Calu3 (cell line): Measurements from ENCODE around the gene UBE2A. TPM values are rescaled to one million over a fixed set of nuclear protein-coding genes. Genes with fewer than 3 reads are reported as not detected.
A peak's percentile ranks its signal among the peaks of the same experiment; 100 is the strongest.

Experiments
- BruUV-seq: library from RNA; stranded (reverse); fragments of 400-500 nt; replicated peaks from 2 replicates; lab custom pipeline; 2021; lab: Mats Ljungman, UMichigan
- CTCF ChIA-PET: fragments of 300-600 bp; sonication (Branson Sonifier 250); formaldehyde crosslinking; loops from one replicate; lab custom pipeline; 2022; ENCODE audit warnings: antibody characterized with exemption; lab: Charles Lee
- DNase-seq: peaks from one replicate; pipeline ENCODE4 v3.0.0; 2022
- H3K27ac Mint-ChIP-seq: one replicate; pipeline ENCODE4 v1.8.0; 2022; ENCODE audit warnings: mixed read lengths; ENCODE audit not compliant: unreplicated experiment
- H3K27me3 Mint-ChIP-seq: one replicate; pipeline ENCODE4 v1.8.0; 2022; ENCODE audit warnings: mixed read lengths; ENCODE audit not compliant: unreplicated experiment
- H3K36me3 Mint-ChIP-seq: one replicate; pipeline ENCODE4 v1.8.0; 2022; ENCODE audit warnings: mild to moderate bottlenecking, moderate library complexity, mixed read lengths; ENCODE audit not compliant: insufficient read depth, unreplicated experiment
- H3K4me1 Mint-ChIP-seq: one replicate; pipeline ENCODE4 v1.8.0; 2022; ENCODE audit warnings: mild to moderate bottlenecking, low read depth, mixed read lengths; ENCODE audit not compliant: unreplicated experiment
- H3K4me3 Mint-ChIP-seq: one replicate; pipeline ENCODE4 v1.8.0; 2022; ENCODE audit warnings: mild to moderate bottlenecking, low read depth, moderate library complexity, mixed read lengths; ENCODE audit not compliant: unreplicated experiment
- H3K9me3 Mint-ChIP-seq: one replicate; pipeline ENCODE4 v1.8.0; 2022; ENCODE audit warnings: low read depth, mixed read lengths; ENCODE audit not compliant: unreplicated experiment
- intact Hi-C: fragments of 100-400 bp; cut with micrococcal nuclease; formaldehyde crosslinking; loops from one replicate; pipeline ENCODE4 v1.10.0; 2022; ENCODE audit not compliant: unreplicated experiment
- total RNA-seq: library from RNA; stranded (reverse); gene quantifications from 2 replicates; pipeline ENCODE4 v1.2.3, GENCODE V29; 2022
- TF ChIP-seq, protein P1 (sequence below): fragments of 200-600 bp; IDR thresholded peaks from one replicate; pipeline ENCODE4 v1.8.0; 2022; ENCODE audit warnings: antibody characterized with exemption; ENCODE audit not compliant: unreplicated experiment

UBE2A gene
- total RNA-seq, 1 experiment from 2014 or later = 65.0 TPM

DNA sequence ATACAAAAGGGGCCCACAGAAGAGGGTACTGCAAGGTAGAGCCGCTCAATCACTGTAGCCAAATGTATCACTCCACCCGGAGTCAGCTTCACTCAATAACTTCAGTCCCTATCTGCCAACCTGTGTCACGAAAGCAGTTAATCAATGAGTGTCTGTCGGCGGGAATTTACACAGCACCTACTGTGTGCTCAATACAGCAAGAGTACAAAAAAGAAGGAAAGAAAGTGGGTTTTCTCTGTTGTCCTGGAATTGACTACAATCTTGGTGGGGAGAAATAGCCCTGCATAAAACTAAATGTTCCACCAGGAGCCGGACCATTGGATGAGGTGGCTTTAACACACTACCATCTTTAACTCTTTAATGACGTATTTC, 32.6 kb downstream of the UBE2A start:
- Mint-ChIP-seq H3K4me1 (peaks cover 16% of the 10 kb centered on the region), H3K27me3 (peaks cover 1% of the 10 kb centered on the region), H3K4me3 (peak overlapping the region; percentile 90), H3K36me3 (peaks cover 19% of the 10 kb centered on the region), H3K27ac (no peak overlapping the region), H3K9me3 (no peaks in the 10 kb centered on the region)
- intact Hi-C loops = loop anchor here (5.0 kb wide), 1 partner anchor 90 kb away; no protein-coding TSS in a partner anchor
- DNase-seq = no peak
- TF ChIP-seq, protein P1, sequence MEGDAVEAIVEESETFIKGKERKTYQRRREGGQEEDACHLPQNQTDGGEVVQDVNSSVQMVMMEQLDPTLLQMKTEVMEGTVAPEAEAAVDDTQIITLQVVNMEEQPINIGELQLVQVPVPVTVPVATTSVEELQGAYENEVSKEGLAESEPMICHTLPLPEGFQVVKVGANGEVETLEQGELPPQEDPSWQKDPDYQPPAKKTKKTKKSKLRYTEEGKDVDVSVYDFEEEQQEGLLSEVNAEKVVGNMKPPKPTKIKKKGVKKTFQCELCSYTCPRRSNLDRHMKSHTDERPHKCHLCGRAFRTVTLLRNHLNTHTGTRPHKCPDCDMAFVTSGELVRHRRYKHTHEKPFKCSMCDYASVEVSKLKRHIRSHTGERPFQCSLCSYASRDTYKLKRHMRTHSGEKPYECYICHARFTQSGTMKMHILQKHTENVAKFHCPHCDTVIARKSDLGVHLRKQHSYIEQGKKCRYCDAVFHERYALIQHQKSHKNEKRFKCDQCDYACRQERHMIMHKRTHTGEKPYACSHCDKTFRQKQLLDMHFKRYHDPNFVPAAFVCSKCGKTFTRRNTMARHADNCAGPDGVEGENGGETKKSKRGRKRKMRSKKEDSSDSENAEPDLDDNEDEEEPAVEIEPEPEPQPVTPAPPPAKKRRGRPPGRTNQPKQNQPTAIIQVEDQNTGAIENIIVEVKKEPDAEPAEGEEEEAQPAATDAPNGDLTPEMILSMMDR = no peak
- CTCF ChIA-PET = no interaction called here
- BruUV-seq = no TSS peak

DNA sequence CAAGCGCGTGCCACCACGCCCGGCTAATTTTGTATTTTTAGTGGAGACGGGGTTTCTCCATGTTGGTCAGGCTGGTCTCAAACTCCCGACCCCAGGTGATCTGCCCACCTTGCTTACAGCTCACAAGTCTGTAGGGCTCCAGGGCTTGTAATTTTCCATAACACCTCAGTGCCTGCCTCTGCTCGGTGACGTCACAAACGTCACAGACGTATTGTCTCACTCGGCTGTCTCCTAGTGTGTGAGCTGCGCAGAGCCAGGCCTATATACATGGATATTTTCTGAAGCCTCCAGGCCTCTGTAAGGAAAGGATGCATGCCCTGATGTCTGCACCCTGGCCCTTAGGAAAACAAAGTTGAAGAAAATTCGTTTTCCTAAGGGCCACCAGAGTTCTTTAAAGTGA, 40.4 kb downstream of the UBE2A start:
- H3K27ac Mint-ChIP-seq = no peak overlapping the region
- intact Hi-C loops = loop anchor here (5.0 kb wide), 1 partner anchor 43 kb away; no protein-coding TSS in a partner anchor
- H3K4me3 Mint-ChIP-seq = no peak overlapping the region
- peaks cover 34% of the 10 kb centered on the region for H3K27me3 Mint-ChIP-seq
- TF ChIP-seq, protein P1 = no peak
- H3K4me1 Mint-ChIP-seq = peaks cover 7% of the 10 kb centered on the region
- CTCF ChIA-PET = no interaction called here
- no peak for DNase-seq
- BruUV-seq = no TSS peak
- H3K36me3 Mint-ChIP-seq = no peaks in the 10 kb centered on the region
- H3K9me3 Mint-ChIP-seq = no peaks in the 10 kb centered on the region

DNA sequence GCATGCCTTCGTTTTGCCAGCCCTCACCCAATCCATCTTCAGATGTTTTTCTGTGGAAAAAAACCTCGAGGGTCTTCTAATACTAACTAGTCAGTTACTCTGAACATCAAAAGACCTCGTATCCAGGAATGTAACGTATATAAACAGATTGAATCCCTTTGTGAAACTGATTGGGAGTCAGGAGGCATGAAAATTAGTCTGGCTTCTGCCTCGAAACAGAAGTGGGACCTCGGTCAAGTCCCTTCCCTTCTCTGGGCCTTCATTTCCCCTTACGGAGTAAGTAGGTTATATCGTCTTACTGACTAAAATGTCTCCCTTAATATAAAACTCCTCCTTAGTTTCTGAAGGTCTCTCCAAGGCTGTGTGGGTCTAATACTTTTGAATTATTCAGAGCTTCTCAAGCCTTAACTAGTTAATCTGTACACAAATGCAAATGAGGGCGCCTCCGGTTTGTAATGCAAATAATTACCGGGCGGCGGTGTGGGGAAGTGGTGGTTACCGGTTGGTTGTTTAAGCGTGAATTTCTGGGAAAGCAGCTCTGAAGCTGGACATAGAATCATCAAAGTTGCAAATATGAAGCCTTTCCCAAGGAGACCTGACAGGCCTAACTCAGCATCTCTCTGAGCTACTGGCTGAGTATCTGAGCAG, 43.3 kb downstream of the UBE2A start:
- Mint-ChIP-seq H3K27me3 (peaks cover 30% of the 10 kb centered on the region), H3K36me3 (no peaks in the 10 kb centered on the region), H3K4me3 (no peak overlapping the region), H3K4me1 (peaks cover 7% of the 10 kb centered on the region), H3K27ac (no peak overlapping the region), H3K9me3 (no peaks in the 10 kb centered on the region)
- BruUV-seq = no TSS peak
- no peak for DNase-seq
- intact Hi-C loops = no loop called here
- CTCF ChIA-PET = no interaction called here
- TF ChIP-seq, protein P1 = no peak

DNA sequence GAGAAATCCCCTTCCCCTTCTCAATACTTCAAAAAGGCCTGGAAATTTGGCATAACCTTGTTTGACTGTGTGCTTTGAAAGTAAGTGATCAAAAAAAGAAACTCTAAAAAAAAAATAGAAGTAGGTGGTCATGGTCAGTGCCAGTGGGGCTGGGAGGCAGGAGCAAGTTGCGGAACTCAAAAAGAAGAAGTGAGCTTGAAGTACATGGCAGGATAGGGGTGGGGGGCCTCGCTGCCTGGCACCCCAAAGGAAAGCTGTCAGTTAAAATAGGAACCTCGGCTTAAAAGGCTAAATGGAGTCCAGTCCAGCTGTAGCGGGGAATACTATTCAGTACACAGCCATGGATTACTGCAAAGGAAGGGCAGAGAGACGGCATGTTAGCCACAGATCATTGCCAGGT, 44.1 kb downstream of the UBE2A start:
- H3K9me3 Mint-ChIP-seq = no peaks in the 10 kb centered on the region
- peaks cover 26% of the 10 kb centered on the region for H3K27me3 Mint-ChIP-seq
- H3K27ac Mint-ChIP-seq = no peak overlapping the region
- peaks cover 7% of the 10 kb centered on the region for H3K4me1 Mint-ChIP-seq
- DNase-seq = no peak
- no peaks in the 10 kb centered on the region for H3K36me3 Mint-ChIP-seq
- intact Hi-C loops = no loop called here
- CTCF ChIA-PET = no interaction called here
- TF ChIP-seq, protein P1 = no peak
- H3K4me3 Mint-ChIP-seq = no peak overlapping the region
- BruUV-seq = no TSS peak
